AG10803 (cell line): Measurements from ENCODE around the gene TMEM209.

Experiments used
- DNase-seq: peaks from one replicate; pipeline ENCODE4 v3.0.0; 2010; ENCODE audit warnings: low read depth
- H3K4me3 ChIP-seq: 2 replicates; pipeline ENCODE4 v1.5.1; 2011; ENCODE audit warnings: mild to moderate bottlenecking, low read length, control low read depth
- CTCF ChIP-seq: conservative IDR thresholded peaks from 2 replicates; pipeline ENCODE4 v1.5.1; 2011; ENCODE audit warnings: mild to moderate bottlenecking, low read length, control low read depth, inconsistent platforms

Gene TMEM209

GRCh38 chr7:130141161-130141883 lies 63.9 kb downstream of the TMEM209 start:
- peak; percentile 67 for DNase-seq
- no peak for TF ChIP-seq CTCF
- H3K4me3 ChIP-seq: peak overlapping the region; percentile 52

- TF ChIP-seq CTCF: no peak
- no peak overlapping the region for H3K4me3 ChIP-seq
- DNase-seq: no peak
Measured at GRCh38 chr7:130140551-130141160, 64.5 kb downstream of the TMEM209 start.

DNA sequence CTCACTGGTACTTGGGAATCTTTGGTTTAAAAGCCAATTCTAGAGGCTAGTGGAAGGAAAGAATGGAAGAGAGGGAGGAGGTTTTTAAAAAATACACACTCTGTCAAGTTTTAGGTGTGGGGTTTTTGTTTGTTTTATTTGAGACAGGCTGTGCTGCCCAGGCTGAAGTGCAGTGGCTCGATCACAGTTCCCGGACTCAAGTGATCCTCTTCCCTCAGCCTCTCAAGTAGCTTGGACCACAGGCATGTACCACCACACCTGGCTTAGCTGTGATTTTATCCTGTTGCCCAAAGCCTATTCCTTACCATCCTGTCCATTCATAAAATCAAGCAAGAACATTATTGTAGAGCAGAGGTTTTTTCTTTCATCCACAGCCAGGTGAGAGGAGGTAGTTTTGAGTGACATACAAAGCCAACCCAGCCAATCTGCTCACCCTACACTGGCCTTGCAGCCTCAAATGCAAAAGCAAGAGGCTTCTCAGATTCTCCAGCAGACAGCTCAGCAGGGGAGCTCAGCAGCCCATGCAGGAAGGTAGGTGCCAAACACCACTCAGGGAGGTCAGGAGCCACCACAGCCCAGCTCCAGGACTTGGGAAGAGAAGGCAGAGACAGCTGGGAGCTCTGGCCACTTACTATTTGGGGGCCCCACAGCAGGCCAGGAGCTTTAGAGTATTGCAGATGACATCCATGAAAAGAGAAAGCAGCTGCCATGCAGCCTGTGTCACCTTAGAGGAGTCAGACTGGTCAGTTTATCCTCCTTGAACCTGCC lies 65.8 kb downstream of the TMEM209 start:
- no peak overlapping the region for H3K4me3 ChIP-seq
- TF ChIP-seq CTCF: no peak
- DNase-seq: no peak

DNA sequence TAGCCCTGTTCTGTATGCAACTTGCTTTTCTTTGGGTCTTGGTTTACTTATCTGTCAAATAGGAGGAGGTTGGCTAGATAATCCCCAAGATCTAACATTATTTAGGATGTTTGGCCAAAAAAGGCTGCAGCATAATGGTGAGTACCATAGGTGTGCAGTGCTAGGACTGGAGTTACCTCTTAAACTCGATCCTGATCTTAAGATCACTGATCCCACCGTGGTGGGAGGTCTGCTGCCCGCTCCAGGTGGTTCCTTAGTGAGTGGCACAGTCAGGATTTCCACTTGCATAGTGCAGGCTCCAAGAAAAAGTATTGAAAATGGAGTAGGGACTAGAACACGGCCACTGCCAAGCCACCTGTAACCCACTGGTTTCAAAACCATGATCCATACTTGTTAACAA lies 68.0 kb downstream of the TMEM209 start:
- no peak for TF ChIP-seq CTCF
- no peak overlapping the region for H3K4me3 ChIP-seq
- DNase-seq: no peak

- no peak overlapping the region for H3K4me3 ChIP-seq
- no peak for DNase-seq
- no peak for TF ChIP-seq CTCF
Measured at GRCh38 chr7:130136579-130137167, 68.5 kb downstream of the TMEM209 start.

GRCh38 chr7:130135208-130136205 lies 69.7 kb downstream of the TMEM209 start:
- no peak for TF ChIP-seq CTCF
- H3K4me3 ChIP-seq: no peak overlapping the region
- no peak for DNase-seq
